SH-SY5Y (cell line): Measurements from ENCODE around the gene TTC27.

Experiments
- GATA2 ChIP-seq: IDR thresholded peaks from 2 replicates; pipeline ENCODE4 v1.6.1; 2011; ENCODE audit warnings: mild to moderate bottlenecking, low read depth, low read length
- GATA3 ChIP-seq: IDR thresholded peaks from 2 replicates; pipeline ENCODE4 v1.6.1; 2011; ENCODE audit warnings: low read depth, mild to moderate bottlenecking, low read length, moderate library complexity

DNA sequence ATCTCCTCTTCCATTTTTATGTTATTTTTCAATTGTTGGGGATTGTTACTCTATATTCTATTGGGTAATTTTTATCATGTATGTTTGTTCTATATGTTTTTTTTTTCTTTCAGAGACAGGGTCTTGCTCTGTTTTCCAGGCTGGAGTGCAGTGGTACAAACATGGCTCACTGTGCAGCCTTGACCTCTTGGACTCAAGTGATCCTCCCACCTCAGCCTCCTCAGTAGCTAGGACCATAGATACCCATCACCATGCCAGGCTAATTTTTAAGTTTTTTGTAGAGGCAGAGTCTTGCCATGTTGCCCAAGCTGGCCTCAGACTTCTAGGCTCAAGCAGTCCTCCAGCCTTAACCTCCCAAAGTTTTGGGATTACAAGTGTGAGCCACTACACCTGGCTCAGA, 88.7 kb downstream of the TTC27 start:
- TF ChIP-seq GATA3 (no peak), GATA2 (no peak)
